ENCODE data around the gene DEFB119. TPM values are rescaled to one million over a fixed set of nuclear protein-coding genes. Genes with fewer than 3 reads are reported as not detected.

DEFB119 gene
- total and polyA plus RNA-seq, 2 experiments from 2014 or later: not detected

- TF ChIP-seq CTCF (conservative IDR thresholded peaks at IDR 0.05; ENCODE audit: low read depth in 2 of 2) (no peak), NANOG (IDR thresholded peaks at IDR 0.05; ENCODE audit: borderline replicate concordance) (no peak), EZH2phosphoT487 (IDR thresholded peaks at IDR 0.05; ENCODE audit: unreplicated experiment) (no peak), STAT1 (IDR thresholded peaks at IDR 0.05; ENCODE audit: unreplicated experiment) (no peak), ETS1 (IDR thresholded peaks at IDR 0.05) (no peak), REST (IDR thresholded peaks at IDR 0.05; ENCODE audit: unreplicated experiment) (no peak)
These were observed 34.4 kb downstream of the DEFB119 start (continued) for GRCh38 chr20:31355981-31356380.

- Mint-ChIP-seq H3K27ac (no peak overlapping the region), H3K27me3 (ENCODE audit: insufficient read depth, low read depth, poor library complexity) (no peaks in the 10 kb centered on the region), H3K4me3 (no peak overlapping the region), H3K9me3 (peaks cover 88% of the 10 kb centered on the region), H3K4me1 (no peaks in the 10 kb centered on the region), H3K36me3 (ENCODE audit: low read depth) (peaks cover 14% of the 10 kb centered on the region)
- Histone ChIP-seq H3K27ac (ENCODE audit: low read depth) (no peak overlapping the region), H3K36me3 (ENCODE audit: insufficient read depth) (no peaks in the 10 kb centered on the region), H3K4me2 (no peak overlapping the region), H3K27me3 (ENCODE audit: insufficient read depth) (no peaks in the 10 kb centered on the region), H3K4me1 (ENCODE audit: insufficient read depth) (no peaks in the 10 kb centered on the region), H3K9me2 (ENCODE audit: insufficient read depth) (no peaks in the 10 kb centered on the region), H4K20me1 (replicated peaks; ENCODE audit: insufficient read depth) (no peaks in the 10 kb centered on the region), H3F3A (replicated peaks; ENCODE audit: low read depth) (no peaks in the 10 kb centered on the region), H3K79me2 (replicated peaks; ENCODE audit: insufficient read depth) (no peaks in the 10 kb centered on the region), H3K4me3 (no peak overlapping the region), H2AFZ (no peak overlapping the region)
- ATAC-seq (no peak), DNase-seq (ENCODE audit: low spot score) (no peak)
- TF ChIP-seq ETS1 (IDR thresholded peaks at IDR 0.05) (no peak), JUNB (IDR thresholded peaks at IDR 0.05; ENCODE audit: unreplicated experiment) (no peak), ZNF462 (CRISPR knock-in tag; IDR thresholded peaks at IDR 0.05) (no peak), CTCF (conservative IDR thresholded peaks at IDR 0.05; ENCODE audit: low read depth in 2 of 2) (no peak)
These were observed 48.9 kb downstream of the DEFB119 start for GRCh38 chr20:31341470-31341869.

All from GM23338 (cell line).